ENCODE results near the gene DAP. TPM values are rescaled to one million over a fixed set of nuclear protein-coding genes. Genes with fewer than 3 reads are reported as not detected.

DAP gene
- total and polyA plus RNA-seq, 7 donors: 25.7 to 131 (median 38.5) TPM

- Histone ChIP-seq H3K4me1 (peaks cover 0 to 40% (median 28%) of the 10 kb centered on the region in 4 donors), H3K27ac (no peak overlapping the region), H3K36me3 (no peaks in the 10 kb centered on the region), H3K4me3 (no peak overlapping the region), H3K27me3 (no peaks in the 10 kb centered on the region), H3K9me3 (no peaks in the 10 kb centered on the region)
- TF ChIP-seq POLR2AphosphoS5 (IDR thresholded peaks at IDR 0.05): no peak
- TF ChIP-seq CTCF (IDR thresholded peaks at IDR 0.05): no peak
- 96 to 98% methylated on average over 7 of the region's 7 CpGs for WGBS, 2 donors
- intact Hi-C loops (cut with DNase I): no loop called here
- DNase-seq: no peak
Measured at GRCh38 chr5:10757922-10758555, 3.0 kb downstream of the DAP start.

- WGBS, 2 donors: 79 to 87% methylated on average over 9 of the region's 9 CpGs
- Histone ChIP-seq H3K9me3 (no peaks in the 10 kb centered on the region), H3K4me3 (no peak overlapping the region), H3K27me3 (no peaks in the 10 kb centered on the region), H3K27ac (peak overlapping the region in 3 of 4 donors; percentile 8 to 42 (median 26)), H3K4me1 (peaks cover 0 to 31% (median 18%) of the 10 kb centered on the region in 4 donors), H3K36me3 (no peaks in the 10 kb centered on the region)
- no peak for DNase-seq
- TF ChIP-seq POLR2AphosphoS5 (IDR thresholded peaks at IDR 0.05): no peak
- no peak for TF ChIP-seq CTCF (IDR thresholded peaks at IDR 0.05)
- TF ChIP-seq EP300 (IDR thresholded peaks at IDR 0.05): no peak
- TF ChIP-seq POLR2A (IDR thresholded peaks at IDR 0.05): no peak
- intact Hi-C loops (cut with DNase I): no loop called here
Measured at GRCh38 chr5:10757043-10757442, 4.0 kb downstream of the DAP start.

- H3K4me3 ChIP-seq: no peak overlapping the region
- H3K27ac ChIP-seq: peak overlapping the region in 2 of 4 donors; percentile 8 to 20
- DNase-seq: no peak
- intact Hi-C loops (cut with DNase I): no loop called here
- H3K36me3 ChIP-seq: no peaks in the 10 kb centered on the region
- 62 to 86% methylated on average over 2 of the region's 2 CpGs for WGBS, 2 donors
- peaks cover 0 to 26% (median 15%) of the 10 kb centered on the region in 4 donors for H3K4me1 ChIP-seq
- no peaks in the 10 kb centered on the region for H3K27me3 ChIP-seq
- no peaks in the 10 kb centered on the region for H3K9me3 ChIP-seq
- TF ChIP-seq POLR2AphosphoS5 (IDR thresholded peaks at IDR 0.05): no peak
- no peak for TF ChIP-seq EP300 (IDR thresholded peaks at IDR 0.05)
- no peak for TF ChIP-seq POLR2A (IDR thresholded peaks at IDR 0.05)
- TF ChIP-seq CTCF (IDR thresholded peaks at IDR 0.05): no peak
Measured at GRCh38 chr5:10756549-10756948, 4.5 kb downstream of the DAP start.

- DNase-seq: no peak
- H3K36me3 ChIP-seq: no peaks in the 10 kb centered on the region
- intact Hi-C loops (cut with DNase I): no loop called here
- no peak overlapping the region for H3K4me3 ChIP-seq
- H3K27ac ChIP-seq: no peak overlapping the region
- H3K4me1 ChIP-seq: peaks cover 0 to 12% (median 6%) of the 10 kb centered on the region in 4 donors
- TF ChIP-seq EP300 (IDR thresholded peaks at IDR 0.05): no peak
- H3K27me3 ChIP-seq: no peaks in the 10 kb centered on the region
- WGBS, 2 donors: 69 to 89% methylated on average over 9 of the region's 9 CpGs
- H3K9me3 ChIP-seq: no peaks in the 10 kb centered on the region
Measured at GRCh38 chr5:10753178-10753577, 7.9 kb downstream of the DAP start.

GRCh38 chr5:10752451-10752850, 8.6 kb downstream of the DAP start:
- peaks cover 0 to 5% (median 4%) of the 10 kb centered on the region in 4 donors for H3K36me3 ChIP-seq
- TF ChIP-seq POLR2AphosphoS5 (IDR thresholded peaks at IDR 0.05): no peak
- TF ChIP-seq POLR2A (IDR thresholded peaks at IDR 0.05): no peak
- TF ChIP-seq CTCF (IDR thresholded peaks at IDR 0.05): no peak
- TF ChIP-seq EP300 (IDR thresholded peaks at IDR 0.05): no peak
- no peaks in the 10 kb centered on the region for H3K27me3 ChIP-seq
- no peak overlapping the region for H3K27ac ChIP-seq
- 70 to 82% methylated on average over 2 of the region's 2 CpGs for WGBS, 2 donors
- intact Hi-C loops (cut with DNase I): no loop called here
- no peak for DNase-seq
- H3K4me3 ChIP-seq: no peak overlapping the region
- peaks cover 0 to 12% (median 6%) of the 10 kb centered on the region in 4 donors for H3K4me1 ChIP-seq
- H3K9me3 ChIP-seq: no peaks in the 10 kb centered on the region
